Subcutaneous preadipocyte (primary cell): ENCODE measurements around the gene MOCS2. TPM values are rescaled to one million over a fixed set of nuclear protein-coding genes. Genes with fewer than 3 reads are reported as not detected.

Source experiments
- total RNA-seq: library from RNA; depleted of rRNA; stranded (reverse); fragments of >200 nt; gene quantifications from 2 replicates; pipeline ENCODE4 v1.2.3, GENCODE V29; 2012

The MOCS2 gene, protein sequence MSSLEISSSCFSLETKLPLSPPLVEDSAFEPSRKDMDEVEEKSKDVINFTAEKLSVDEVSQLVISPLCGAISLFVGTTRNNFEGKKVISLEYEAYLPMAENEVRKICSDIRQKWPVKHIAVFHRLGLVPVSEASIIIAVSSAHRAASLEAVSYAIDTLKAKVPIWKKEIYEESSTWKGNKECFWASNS
- 40.4 and 41.6 TPM in 2 replicates for total RNA-seq

DNA sequence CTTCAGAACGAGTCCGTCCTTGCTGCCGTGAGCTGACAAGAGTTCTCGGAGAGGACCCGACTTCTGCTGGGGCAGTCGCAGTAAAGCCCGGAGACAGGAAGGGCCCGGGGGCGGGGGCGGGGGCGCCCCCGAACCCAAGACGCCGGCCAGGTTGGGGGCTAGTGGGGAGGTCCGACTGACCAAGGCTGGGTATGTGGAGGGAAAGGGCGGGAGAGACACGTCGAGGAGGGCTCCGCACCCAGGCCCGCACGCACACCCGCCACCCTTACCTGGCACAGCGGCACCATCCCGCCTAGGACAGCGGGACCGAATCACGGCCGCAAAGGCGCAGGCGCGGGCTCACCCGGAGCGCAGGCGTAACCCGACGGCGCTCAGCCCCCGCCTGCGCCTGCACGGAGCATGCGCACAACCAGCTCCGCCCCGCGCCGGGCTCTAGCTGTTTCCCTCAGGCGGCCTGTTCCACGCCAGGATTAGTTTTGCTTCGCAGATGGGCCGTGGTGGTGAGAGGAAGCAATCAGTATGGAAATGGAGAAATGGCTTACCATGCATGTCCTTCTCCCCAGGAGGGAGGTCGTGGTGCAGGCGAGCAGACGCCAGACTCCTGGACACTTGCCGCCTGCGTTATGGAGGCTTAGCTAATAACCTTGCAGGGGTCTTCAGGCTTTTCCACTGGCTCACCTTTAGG, at the start of gene MOCS2:
TSS of gene MOCS2 (minus strand) at position 315 of the 685 bp plus-strand sequence. CDS start 2,583 bp downstream, outside the sequence.

Other genes with a start within 250 kb of the MOCS2 start
- 6.6 and 31.7 TPM in 2 replicates for gene ITGA2, start 120.4 kb downstream of the MOCS2 start, total RNA-seq